Kidney glomerular epithelial cell (primary cell): ENCODE results near the gene FAM90A26.
"Not testable (repeated sequence)": the region's sequence is repeated elsewhere in the genome, so short reads cannot be mapped to it uniquely, and the experiment has no call there.

Source experiments
- DNase-seq: peaks from one replicate; lab custom pipeline; 2025; lab: John Stamatoyannopoulos, UW

The FAM90A26 gene

GRCh38 chr4:9160046-9160445, 10.2 kb upstream of the FAM90A26 start:
- not testable (repeated sequence) for DNase-seq

DNA sequence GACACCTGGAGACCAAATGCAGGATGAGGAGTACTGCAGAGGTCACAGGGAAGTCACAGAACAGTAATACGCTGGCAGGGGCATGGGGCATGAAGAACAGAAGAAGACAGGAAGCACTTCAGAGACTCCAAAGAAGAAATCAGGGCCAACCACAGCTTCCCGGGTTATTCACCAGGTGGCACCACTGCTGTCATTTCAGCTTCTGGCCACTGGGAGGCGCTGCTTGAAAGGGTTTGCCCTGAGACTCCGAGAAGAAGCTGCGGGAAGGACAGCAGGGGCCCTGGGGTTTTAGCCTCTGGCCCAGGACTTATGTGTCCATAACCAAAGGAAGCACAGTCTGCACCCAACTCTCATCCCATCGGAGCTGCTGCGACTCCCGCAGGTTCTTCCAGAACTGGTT, 4.2 kb upstream of the FAM90A26 start:
- not testable (repeated sequence) for DNase-seq

DNA sequence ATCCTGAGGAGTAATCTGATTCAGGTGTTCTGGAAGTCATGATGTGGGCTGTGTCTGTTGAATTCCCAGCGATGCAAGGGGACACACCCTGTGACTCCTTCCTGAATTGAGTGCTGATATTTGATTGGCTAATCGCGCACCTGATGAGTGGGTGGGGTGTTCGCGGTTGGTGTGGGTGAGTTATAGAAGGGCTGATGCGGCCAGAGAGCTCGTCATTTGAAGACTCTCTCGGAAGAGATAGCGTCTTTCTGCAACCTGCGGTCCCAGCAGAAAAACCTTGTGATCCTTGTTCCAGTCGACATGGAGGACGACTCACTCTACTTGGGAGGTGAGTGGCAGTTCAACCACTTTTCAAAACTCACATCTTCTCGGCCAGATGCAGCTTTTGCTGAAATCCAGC, 40.1 kb downstream of the FAM90A26 start, which contains the start of gene USP17L10:
USP17L10 (plus strand) TSS at position 301 of the 400 bp plus-strand sequence; CDS start at position 301, 0 bp downstream.
- DNase-seq: not testable (repeated sequence)

DNA sequence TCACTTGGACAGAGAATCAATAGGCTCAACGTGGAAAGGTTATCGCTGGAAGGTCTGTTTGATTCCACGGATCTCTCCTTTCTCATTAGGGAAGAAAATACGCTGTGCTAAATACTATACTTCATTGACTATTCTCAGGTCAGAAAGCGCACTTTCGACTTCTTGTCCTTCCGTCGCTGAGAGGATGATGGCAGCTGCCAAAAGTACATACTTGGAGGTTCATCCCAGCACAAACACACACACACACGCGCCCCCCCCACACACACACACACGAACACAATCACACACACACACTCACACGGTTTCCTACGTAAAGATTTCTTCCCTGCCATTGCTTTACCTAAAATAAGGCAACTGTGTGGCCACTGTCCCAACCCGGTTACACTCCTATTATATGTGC, 44.5 kb downstream of the FAM90A26 start:
- DNase-seq: not testable (repeated sequence)

GRCh38 chr4:9215105-9215504, 44.9 kb downstream of the FAM90A26 start, which contains the start of gene USP17L11:
Gene USP17L11 (plus strand): TSS chr4:9215405. CDS start chr4:9215405, 0 bp downstream.
- not testable (repeated sequence) for DNase-seq

DNA sequence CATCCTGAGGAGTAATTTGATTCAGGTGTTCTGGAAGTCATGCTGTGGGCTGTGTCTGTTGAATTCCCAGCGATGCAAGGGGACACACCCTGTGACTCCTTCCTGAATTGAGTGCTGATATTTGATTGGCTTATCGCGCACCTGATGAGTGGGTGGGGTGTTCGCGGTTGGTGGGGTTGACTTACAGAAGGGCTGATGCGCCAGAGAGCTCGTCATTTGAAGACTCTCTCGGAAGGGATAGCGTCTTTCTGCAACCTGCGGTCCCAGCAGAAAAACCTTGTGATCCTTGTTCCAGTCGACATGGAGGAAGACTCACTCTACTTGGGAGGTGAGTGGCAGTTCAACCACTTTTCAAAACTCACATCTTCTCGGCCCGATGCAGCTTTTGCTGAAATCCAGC, 49.6 kb downstream of the FAM90A26 start, which contains the start of gene USP17L12:
USP17L12 (plus strand) TSS at position 301 of the 400 bp plus-strand sequence; CDS start at position 301, 0 bp downstream.
- not testable (repeated sequence) for DNase-seq

GRCh38 chr4:9224596-9224995, 54.4 kb downstream of the FAM90A26 start, which contains the start of gene USP17L13:
Gene USP17L13 (plus strand): TSS chr4:9224896. CDS start chr4:9224896, 0 bp downstream.
- DNase-seq: not testable (repeated sequence)
